Measurements from ENCODE around the gene SCAMP4.
"Not testable (repeated sequence)": the region's sequence is repeated elsewhere in the genome, so short reads cannot be mapped to it uniquely, and the experiment has no call there.

Gene SCAMP4

DNA sequence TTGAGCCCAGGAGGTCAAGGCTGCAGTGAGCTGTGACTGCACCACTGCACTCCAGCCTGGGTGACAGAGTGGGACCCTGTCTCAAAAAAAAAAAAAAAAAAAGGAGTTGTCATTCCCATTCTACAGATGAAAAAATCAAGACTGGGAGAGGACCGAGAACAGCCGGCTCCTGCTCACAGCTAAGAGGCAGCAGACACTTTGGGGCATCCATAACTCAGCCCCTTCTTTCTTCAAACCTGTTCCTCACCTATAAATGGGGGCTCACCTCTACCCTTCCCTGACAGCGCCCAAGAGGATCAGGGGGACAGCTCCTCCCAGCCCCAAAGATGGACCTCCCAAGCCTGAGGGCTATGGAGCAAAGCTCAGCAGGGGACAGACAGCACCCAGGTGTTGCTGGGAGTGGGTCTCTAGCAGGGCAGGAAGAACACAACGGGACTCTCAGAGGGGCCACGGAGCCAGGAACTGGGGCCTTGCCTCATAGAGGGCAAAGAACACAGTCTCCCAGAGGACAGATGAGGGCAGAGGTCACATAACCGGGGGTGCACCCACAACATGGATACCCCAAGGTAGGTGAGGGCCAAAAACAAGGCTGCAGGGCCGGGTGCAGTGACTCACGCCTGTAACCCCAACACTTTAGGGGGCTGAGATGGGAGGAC, 38.4 kb upstream of the SCAMP4 start:
- FAIRE-seq = no peak

DNA sequence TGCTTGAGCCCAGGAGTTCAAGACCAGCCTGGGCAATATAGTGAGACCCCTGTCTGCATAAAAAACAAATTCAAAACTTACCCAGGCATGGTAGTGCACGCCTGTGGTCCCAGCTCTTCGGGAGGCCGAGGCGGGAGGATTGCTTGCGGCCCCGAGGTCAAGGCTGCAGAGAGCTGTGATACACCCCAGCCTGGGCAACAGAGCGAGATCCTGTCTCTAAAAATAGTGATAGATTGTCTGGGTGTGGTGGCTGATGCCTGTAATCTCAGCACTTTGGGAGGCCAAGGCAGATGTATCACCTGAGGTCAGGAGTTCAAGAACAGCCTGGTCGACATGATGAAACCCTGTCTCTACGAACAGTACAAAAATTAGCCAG, 37.9 kb upstream of the SCAMP4 start:
- FAIRE-seq = no peak

DNA sequence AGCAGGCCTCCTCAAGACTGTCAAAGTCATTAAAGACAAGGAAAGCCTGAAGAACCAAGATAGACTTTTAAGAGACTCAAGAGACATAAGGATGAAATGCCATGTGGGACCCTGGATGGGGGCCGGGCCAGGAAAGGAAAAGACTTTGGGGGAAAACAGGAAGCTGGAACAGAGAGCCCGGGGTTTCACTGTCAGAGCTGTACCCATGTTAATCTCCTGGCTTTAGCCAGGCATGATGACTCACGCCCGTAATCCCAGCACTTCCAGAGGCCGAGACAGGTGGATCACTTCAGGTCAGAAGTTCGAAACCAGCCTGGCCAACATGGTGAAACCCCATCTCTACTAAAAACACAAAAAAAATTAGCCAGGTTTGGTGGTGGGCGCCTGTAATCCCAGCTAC, 36.2 kb upstream of the SCAMP4 start:
- FAIRE-seq = no peak

DNA sequence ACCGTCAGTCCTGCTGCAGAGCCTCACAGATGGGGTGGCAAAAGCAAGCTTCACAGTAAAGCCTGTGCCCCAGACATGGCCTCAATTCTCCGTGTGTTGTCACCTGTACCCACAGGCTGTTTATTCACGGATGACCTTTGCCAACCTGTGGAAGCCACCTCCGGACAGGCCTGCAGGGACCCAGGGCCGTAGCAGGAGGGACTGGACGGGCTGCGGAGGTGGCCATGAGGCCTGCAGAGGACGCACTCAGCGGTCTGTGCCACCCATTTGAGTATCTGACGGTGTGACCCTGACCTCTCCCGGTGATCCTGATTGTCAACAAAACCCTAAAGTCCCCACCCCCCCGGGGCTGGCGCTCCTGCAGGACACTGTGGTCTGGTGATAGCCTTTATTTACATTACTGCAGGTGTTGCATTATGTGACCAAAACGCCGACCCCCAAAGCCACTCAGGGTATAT, 34.0 kb upstream of the SCAMP4 start:
- FAIRE-seq = no peak

DNA sequence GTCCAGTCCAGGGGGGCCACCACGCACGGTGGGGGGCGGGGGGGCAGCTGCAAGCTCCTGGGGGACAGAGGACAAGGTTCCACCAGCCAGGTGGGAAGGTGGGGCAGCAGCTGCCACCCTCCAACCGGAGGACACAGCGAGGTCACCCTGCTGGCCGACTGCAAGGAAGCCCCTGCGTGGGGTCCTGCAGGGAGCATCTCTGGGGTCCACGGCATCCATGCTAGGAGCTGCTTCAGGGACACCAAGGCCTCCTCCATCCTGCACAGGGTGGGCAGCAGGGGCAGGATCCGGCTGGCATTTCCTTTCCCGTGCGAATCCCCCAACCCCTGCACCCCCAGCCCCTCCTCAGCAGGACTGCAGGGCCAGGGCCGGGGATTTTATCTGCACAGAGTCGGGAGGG, 33.6 kb upstream of the SCAMP4 start:
- FAIRE-seq = no peak

DNA sequence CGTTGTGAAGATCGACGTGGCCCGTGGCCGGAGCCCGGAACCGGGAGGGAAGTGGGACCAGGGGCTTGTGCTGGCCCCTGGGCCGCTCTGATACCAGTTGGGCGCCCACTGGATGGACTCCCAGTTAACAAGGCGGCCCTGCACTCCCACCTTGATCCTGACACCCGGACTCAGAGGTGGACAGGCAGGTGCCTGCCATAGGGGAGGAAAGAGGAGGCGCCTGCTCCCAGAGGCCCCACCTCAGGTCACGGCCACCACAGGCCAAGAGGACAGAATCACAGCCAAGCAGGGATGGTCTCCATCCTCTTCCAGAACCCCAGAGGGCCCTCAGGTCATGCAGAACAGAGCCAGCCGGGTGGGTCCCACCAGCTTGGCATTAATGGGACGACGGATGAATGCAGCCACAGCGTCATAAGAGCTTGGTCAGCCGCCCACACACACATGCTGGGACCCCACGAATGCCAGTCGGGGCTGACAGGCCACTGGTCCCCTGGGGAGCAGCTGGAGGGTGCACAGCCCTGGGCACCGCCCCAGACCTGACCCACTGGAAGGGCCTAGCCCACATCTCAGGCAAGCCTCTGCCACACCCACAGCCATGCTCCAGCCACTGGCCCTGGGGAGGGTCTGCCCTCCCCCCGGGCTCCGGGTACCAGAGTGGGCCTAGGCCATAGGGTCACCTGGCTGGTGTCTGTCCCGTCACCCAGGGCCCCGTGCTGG, 32.2 kb upstream of the SCAMP4 start:
- FAIRE-seq = no peak

DNA sequence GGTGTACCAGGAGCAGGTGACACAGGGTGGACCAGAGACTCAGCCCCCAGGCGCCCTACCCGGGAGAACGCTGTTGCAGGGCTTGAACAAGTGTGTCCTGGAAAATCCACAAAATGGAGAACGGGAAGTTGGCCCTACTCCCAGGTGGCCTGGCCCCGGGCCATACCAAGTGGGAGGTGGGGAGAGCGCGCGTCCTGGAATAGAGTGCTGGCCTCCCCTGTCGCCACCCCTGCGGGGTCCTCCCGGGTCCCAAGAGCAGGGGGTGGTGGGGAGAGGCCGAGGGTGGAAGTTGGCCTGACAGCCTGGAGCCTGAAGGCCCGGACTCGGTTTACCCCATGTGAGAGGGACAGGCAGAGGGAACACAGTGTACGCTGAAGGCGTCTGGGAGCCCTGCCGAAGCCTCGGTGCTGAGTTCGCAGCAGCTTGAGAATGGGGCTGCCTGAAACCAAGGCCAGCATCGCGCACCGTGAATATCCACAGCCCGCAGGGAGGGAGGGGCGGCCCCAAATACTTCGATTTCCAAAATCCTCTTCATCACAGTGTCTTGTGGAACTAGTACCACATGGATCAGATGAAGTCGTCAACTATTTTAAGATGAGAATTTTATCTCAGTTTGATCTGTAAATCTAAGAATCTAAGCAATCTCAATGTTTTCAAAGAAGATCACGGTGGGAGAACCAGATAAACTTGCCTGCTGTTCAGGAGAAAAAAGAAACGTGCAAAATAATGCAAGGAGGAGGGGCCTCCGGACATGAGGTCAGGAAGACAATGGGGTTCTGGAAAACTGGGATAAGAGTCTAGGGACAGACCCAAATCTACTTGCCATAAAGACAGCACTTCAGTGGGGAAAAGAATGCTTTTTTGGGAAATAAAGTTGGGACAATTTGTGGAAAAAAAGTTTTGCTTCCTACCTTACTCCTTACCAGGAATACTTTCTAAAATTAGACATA, 31.4 kb upstream of the SCAMP4 start:
- FAIRE-seq = no peak

DNA sequence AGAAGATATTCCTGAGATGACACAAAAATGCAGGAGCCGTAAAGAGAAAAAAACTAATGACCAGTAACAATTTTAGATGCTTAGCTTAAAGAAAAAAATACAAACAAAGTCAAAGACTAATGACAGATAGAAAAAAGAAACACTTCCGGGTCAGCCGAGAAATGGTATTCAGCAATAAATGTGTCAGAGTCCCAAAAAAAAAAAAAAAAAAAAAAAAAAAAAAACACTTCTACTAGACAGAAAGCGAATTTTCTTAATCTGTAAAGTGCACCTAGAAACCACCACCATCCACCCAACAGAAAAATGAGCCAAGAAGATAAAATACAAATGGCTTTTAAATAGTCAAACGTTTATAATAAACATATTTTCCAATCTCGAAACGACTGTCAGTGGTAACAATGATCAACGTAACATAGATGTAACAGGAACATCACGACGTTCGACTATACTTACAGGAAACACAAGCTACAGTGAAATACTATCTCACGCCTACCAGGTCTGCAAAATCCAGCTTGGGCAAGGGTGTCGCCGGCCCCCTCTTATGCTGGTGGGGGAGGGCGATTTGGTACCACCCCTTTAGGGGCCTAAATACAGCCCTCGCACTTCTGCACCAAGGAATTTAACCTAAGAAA, 30.5 kb upstream of the SCAMP4 start:
- no peak for FAIRE-seq

DNA sequence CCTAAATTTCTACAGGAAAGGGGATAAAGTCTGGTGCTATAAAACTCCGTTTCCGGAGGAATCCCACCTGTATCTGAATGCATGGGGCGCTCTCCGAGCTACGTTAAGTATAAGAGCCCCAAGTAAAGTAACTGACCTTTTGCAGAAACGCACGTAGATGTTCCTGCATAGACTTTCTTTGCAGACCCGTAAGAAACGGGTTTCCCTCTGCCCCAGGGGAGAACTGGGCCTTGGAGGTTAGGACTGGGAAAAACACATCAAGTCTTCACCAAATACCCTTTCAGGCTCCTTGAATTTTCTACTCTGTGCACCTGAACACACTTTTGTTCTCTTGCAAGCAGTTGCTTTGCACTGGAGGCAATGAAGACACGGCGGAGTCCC, 29.9 kb upstream of the SCAMP4 start:
- FAIRE-seq = not testable (repeated sequence)

DNA sequence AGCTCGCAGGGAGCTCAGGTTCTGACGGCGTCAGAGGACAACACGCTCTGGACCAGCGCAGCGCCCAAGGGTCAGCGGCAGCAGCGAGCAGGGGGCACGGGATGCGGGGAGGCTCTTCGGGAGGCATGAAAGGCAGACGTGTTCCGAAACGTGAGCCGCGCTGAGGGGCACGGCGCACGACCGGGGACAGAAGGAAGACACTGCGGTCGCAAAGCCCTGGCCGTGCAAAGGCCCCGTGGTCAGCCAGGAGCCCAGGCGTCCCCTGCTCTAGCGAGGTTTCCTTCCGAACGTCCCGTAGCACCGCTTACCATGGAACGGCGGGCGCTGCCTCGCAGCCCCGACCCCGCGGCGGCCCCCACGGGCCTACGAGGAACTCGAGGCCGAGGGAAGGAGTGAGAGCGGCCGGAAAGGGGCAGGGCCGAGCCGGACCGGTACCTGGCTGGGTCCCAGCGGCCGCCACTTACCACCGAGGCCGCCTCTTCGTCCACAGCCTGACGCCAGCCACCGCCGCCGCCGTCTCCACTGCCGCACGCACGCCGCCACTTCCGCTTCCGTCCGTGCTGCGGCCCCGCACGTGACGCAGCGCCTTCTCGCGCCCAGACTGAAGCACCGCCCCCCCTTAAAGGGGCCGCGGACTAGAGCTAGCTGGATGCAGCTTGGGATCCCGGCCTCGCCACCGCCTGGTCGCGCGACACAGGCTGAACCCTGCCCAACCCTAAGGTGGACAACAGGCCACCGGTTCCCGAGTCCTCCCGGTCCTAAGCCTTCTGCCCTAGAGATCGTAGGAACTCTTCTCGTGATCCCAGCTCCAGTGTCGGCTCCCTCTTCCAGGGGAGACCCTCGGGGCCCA, 29.3 kb upstream of the SCAMP4 start:
- no peak for FAIRE-seq

DNA sequence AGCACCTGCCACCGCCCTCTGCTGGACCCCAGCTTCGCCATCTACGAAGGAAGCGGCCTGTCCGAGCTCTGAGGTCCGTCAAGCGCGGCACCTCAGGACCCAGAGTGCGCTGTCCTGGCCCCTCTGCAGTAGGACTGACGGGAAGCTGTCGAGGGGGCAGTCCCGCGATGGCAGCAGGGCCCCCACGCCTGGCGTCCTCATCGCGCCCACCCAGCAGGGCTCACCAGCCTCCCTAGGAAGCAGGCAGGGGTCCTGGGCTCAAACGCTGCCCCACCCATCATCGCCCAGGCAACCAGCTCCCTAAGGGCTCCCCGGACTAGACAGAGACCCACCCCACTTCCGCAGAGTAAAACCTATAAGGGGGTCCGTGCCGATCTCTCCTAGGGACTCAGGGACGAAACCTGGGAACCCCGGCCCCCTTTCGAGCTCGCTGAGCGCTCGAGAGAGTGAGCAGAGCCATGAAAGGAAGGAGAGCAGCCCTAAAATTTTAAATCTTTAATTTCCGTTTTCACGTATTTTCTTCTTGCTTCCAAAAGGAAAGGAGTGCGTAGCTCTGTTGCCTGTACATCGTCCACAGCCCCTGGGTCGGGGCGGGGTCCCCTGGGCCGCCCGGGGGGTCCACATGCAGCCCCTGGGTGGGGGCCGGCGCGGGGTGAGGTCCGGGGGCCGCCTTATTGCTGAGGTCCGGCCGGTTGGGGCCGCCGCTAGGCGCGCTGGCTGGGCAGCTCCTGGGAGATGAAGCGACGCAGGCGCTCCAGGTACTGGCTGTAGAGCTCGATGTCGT, 28.5 kb upstream of the SCAMP4 start:
- FAIRE-seq = not testable (repeated sequence)

DNA sequence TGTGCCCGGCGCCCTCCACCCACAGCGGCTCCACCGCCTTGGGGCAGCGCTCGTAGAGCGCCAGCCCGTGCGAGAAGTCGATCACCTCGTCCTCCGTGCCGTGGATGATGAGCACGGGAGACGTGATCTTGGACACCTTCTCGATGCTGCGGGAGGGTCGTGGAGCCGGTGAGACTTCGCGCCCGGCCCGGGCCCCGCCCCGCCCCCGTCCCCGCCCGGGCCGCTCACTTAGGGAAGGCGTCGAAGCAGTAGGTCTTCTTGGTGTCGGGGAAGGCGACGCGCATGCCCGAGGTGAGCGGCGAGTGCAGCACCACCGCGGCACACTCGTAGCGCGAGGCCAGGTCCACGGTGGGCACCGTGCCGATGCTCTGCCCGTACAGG, 27.9 kb upstream of the SCAMP4 start:
- not testable (repeated sequence) for FAIRE-seq

DNA sequence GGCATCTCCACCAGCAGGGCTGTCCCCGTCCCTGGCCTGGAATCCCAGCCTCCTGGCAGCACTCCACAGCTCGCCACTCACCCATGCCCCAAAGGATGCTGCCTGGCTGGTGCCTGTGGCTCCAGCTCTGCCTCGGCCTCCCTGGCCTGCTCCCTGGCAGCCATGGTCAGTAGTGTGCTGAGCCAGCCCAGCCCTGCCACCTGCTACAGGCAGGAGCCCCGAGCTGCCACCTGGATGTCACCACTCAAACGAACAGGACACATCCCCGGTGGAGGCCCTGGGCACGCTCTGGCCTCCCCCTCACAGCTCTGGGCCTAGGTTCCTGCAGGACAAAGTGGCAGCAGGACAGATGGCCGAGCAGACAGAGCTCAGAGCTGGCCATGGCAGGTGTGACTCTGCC, 26.6 kb upstream of the SCAMP4 start:
- not testable (repeated sequence) for FAIRE-seq

DNA sequence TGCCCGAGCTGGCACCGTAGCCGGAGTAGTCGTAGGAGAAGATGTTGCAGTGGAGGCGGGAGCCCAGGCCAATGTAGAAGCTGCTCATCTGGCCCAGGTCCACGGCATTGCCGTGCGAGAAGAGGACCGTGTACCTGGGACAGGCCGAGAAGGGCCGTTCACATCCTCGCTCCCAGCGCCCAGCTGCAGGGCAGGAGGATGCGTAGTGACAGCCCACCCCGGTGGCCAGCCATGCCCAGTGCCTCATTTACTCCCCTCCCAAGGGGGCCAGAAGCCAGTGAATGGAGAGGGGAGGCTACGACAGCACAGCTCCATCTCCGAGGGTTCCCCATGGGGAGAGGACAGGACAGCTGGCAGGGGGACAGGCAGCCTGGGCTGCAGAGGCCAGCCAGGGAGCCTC, 25.2 kb upstream of the SCAMP4 start:
- not testable (repeated sequence) for FAIRE-seq

DNA sequence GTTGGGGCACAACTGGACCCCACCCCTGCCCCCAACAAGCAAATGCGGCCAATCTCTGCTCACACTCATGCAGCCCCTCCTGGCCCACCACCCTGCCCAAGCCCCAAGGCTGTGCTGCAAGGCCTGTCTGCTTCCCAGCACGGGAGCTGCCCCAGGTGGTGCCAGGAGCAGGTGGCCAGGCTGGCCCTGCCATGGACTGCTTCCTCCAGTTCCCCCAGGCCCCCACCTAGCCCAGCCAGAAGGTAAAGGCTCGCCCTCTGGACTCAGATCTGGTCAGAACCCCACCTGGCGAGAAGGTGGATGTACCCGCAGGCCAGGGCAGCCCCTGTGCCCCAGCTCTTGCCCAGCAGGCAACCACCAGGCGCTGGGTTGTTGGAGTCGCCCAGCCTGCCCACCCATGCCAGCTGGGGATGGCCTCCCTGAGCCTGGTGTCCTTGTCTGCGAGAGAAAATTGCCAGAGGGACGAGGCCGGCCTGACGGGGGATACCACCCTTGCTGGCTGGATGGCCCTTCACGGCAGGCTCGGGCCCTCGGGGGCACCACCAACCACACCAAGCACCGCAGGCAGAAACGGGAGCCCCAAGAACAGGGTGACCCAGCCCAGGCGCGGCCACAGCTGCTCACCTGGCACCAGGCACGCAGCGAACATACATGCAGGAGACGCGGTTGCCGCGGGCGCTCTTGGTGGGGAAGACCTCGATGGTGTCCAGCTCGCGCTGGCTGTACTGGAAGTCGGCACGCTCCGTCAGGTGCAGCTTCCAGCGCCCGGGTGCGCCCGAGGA, 24.4 kb upstream of the SCAMP4 start:
- no peak for FAIRE-seq

DNA sequence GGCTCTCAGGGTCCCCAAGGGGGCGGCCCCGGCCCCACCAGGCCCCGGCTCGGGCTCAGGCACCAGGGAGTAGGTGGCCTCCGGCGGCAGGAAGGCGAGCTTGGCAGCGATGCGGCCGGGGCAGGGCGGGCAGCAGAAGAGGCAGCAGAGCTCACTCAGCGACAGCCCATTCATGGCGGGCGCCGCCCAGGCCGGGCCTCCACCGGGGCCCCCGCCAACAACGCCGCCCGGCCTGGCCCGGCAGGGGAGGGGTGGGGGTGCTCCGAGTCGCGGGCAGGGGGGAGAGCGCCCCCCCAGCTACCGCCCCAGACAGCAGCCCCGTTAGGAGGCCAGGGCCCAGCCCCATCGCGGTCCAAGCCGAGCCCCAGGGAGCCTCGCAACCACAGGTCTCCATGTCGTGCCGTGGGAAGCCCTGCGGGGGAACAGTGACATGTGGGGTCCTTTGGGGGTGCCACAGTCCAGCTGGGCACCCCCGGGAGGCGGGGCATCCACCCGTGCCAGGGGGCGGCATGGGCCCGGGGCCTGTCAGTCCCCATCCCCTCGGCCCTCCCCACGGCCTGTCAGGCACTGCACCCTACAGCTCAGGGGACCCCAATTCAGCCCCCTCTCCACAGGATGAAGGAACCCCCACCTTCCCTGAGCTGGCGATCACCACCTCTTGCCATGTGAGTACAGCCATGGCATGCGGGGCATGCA, 23.7 kb upstream of the SCAMP4 start:
- FAIRE-seq = not testable (repeated sequence)

DNA sequence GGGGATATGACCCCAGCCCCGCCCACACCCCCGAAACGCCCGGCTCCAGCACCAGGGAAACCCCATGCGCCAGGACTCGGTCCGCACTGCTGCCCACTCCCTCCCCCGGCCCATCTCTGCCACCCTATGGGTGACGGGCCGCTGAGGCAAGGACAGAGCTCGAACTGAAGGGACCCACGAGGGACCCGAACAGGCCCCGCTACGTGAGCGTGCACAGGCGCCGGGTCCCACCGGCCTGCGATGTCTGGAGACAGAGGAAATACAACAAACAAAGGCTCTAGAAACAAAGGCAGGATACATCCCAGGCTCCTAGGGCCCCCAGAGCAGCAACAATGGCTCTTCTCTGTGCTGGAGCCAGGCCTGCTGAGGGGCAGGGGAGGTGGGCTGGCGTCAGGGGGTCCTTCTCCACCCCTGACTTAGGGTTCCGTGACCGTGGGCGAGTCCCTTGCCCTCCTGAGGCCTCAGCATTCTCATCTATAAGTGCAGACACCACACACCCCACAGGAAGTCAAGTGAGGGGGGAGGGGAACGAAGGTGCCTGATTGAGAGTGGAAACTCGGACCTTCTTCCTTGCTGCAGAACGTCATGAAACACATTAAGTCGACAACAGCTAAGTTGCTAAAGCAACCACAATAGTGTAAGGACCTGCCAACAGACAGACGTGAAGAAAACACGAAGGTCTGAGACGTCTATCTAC, 23.0 kb upstream of the SCAMP4 start:
- no peak for FAIRE-seq

DNA sequence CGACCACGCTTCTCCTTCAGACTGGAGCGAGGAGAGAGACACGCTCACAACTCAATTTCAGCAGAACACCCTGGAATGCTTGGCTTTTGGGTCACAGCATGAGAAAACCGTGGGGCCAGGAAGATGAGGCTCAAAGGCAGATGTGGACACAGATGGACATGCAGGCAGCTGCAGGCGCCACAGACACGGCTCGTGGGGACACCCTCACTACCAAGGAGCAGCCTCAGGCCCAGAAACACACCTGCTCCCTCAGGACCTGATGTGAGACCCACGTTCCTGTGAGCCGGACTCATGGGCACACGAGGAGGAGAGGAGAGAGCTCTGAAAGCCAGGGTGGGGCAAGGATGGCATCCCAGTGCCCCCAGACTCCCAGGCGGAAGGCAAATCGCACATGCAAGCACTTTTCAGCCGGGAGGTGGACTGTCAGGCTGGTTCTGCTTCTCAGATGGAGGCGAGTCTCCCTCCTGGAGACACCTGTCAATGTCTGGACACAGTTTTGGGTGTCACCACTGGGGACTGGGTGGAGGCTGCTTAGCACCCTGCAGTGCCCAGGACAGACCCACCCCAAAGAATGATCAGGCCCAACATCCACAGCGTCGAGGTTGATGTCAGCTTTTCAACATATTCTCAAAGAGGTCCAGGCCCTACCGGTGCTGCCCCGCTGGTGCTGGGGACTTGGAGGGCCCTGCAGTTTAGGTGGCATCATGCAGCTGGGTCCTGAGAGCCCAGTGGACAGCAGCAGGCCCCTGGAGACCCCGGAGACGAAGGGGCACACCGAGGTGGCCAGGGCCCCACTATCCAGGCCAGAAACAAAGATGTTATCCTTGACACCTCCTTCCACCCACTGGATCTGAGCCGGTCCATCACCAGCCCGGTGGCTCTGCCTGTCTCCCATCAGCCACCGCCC, 22.2 kb upstream of the SCAMP4 start:
- FAIRE-seq = no peak

Measured in TTC549 (cell line).